Retina (tissue), 1 donor: Measurements from ENCODE around the gene BEX4.
"Not testable (repeated sequence)": the region's sequence is repeated elsewhere in the genome, so short reads cannot be mapped to it uniquely, and the experiment has no call there.

Experiments used
- DNase-seq: peaks from one replicate; pipeline ENCODE4 v3.0.0-alpha.2; 2016

The BEX4 gene, protein sequence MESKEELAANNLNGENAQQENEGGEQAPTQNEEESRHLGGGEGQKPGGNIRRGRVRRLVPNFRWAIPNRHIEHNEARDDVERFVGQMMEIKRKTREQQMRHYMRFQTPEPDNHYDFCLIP

DNA sequence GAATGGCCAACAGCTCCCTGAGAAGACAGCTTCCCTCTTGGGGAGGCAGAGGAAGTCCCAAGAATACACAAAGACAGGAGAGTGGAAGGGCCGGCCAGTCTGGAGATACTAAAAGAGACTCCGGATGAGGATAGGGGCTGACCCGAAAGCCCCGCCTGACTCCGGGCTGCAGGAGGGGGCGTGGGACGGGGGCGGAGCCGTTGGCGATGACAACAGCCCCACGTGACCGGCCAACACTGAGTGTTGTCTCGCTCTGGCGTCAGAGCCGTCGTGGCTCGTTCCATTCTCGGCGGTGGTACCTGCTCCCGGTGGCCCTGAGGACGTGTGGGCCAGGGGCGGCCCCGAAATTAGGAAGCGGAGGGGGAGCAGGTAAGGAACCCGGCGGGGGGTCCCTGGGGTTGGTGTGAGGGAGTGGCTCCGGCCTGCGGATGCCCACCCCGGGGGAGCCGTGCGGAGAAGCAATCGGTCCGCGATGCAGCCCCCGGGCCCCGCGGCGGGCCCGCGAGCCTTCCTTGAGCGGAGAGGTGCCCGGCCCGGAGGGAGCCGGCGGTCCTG lies at the start of gene BEX4:
BEX4 (plus strand) TSS at position 239 of the 555 bp plus-strand sequence. CDS start 1,046 bp downstream, outside the sequence.
- DNase-seq: peak; percentile 88

GRCh38 chrX:103170216-103170615 lies 44.7 kb upstream of the BEX4 start:
- DNase-seq: no peak

- no peak for DNase-seq
Measured at GRCh38 chrX:103171353-103171752, 43.6 kb upstream of the BEX4 start.

GRCh38 chrX:103175256-103175655 lies 39.7 kb upstream of the BEX4 start:
- not testable (repeated sequence) for DNase-seq

GRCh38 chrX:103175944-103176753 lies 38.8 kb upstream of the BEX4 start:
- peak; percentile 71 for DNase-seq

DNA sequence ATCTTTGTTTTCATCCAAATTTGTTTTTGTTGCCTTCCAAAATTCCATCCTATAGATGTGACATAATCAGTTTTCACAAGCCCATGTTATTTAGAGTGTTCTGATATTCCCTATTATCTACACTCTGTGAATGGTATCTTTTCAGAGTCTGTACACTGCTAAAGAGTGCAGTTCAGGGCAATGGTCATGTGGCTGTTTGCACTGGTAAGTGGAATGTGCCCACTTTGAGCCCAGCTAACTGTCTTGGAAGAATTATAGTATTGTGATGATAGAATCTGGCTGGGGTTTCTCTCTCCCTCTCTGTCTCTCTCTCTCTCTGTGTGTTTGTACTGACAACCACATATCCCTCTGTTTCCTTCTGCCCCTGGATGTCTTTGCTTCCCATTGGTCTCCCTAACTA lies 37.4 kb upstream of the BEX4 start:
- DNase-seq: no peak

- no peak for DNase-seq
Measured at GRCh38 chrX:103183912-103184311, 31.0 kb upstream of the BEX4 start.

DNA sequence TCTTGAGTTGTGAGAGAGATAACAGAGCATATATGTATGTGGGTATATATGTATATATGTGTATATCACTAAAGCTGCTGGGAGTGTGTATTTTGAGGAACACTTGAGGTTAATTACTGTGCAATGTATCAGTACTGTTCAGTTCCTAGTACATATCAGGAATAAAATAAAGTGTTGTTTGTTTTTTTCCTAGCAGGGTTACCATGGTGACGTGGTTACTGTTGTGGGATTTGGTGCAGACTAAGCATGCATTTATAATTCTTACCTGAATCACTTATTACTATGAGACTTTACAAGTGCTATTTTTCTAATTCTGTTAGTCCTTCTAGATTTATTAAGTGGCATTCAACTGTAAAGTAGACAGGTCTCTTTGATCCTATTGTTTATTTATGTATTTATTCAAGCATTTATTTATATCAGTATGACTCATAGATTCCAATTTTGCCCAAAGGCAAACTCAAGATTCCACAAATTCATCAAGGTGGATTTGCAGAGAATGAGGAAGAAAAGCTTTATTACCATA lies 26.9 kb upstream of the BEX4 start:
- no peak for DNase-seq

- DNase-seq: no peak
Measured at GRCh38 chrX:103197721-103198306, 17.1 kb upstream of the BEX4 start.

DNA sequence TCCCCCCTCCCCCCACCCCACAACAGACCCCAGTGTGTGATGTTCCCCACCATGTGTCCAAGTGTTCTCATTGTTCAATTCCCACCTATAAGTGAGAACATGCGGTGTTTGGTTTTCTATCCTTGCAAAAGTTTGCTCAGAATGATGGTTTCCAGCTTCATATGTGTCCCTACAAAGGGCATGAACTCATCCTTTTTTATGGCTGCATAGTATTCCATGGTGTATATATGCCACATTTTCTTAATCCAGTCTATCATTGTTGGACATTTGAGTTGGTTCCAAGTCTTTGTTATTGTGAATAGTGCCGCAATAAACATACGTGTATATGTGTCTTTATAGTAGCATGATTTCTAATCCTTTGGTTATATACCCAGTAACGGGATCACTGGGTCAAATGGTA lies 16.2 kb upstream of the BEX4 start:
- not testable (repeated sequence) for DNase-seq

DNA sequence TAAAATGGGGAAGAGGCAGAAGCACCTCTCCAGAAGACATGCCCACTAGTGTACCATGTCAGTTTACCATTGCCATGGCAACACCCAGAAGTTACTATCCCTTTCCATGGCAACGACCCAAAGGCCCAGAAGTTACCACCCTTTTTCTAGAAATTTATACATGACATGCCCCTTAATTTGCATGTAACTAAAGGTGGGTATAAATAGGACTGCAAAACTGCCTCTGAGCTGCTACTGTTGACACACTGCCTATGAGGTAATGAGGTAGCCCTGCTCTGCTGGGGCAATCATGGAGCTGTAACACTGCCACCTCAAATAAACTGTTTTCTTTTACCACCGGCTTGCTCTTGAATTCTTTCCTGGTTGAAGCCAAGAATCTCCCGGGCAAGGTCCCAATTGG lies 13.9 kb upstream of the BEX4 start:
- no peak for DNase-seq

- no peak for DNase-seq
Measured at GRCh38 chrX:103210056-103210455, 4.9 kb upstream of the BEX4 start.

GRCh38 chrX:103211012-103211715 lies 3.7 kb upstream of the BEX4 start:
- peak; percentile 46 for DNase-seq

DNA sequence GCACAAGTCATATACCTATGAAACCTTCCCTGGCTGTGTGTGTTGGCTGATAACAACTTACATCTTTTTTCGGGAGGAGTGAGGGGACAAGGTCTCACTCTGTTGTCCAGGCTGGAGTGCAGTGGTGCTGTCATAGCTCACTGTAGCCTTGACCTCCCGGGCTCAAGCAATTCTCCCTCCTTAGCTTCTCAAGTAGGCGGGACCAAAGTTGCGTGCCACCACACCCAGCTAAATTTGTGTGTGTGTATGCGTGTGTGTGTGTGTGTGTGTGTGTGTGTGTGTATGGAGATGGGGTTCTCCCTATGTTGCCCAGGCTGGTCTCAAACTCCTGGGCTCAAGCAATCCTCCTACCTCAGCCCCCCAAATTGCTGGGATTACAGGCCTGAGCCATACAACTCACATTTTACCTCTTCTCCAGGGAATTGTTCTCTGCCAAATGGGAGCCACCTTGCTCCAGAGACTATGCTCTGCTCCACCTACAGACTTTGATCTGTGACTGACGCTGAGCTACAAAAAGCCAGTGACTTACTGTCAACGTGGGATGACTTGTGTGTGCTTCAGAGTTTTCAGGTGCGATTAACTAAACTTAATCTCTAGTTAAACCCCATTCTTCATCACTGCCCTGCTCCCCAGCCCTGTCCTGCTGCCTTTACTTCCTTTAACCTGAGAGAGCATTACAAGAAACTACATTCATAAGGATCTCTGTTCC lies 2.0 kb upstream of the BEX4 start:
- no peak for DNase-seq

GRCh38 chrX:103215425-103215991 lies 600 bp downstream of the BEX4 start:
- peak; percentile 63 for DNase-seq

DNA sequence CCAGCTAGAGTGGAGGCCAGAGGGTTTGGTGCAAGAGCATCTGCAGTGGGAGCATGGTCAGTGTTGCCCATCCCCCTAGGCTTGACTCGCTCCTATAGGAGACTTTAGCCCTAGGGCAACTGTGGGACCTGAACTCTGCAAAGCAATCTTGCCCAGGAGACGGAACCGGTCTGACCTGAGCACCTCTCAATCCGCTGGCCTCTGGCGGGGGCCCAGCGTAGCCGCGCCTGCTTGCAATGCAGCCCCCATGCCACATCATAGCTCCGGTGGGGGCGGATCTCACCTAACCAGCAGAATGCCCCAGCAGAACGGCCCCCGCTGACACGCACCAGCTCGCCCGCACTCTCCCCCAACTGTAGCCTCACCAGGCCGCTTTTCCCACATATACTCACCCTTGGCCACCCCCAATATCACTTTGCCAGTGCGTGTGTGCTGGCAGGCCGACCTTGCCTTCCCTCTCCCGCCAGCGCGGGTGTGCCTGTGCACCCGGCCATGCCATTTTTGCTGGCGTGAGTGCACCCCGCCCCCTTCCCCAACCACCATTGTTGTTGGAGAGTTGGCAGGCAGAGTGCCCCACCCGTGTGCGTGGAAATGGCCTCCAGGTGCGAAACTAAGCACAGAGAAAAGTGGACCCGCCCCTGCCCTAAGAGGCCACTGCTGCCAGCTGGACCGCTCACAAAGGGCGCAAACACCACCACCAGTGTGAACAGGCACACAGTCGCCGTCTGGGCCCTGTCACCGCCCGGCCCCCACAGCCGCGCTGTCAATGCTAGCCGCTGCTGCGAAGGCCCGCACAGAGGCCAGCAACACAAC lies 5.8 kb downstream of the BEX4 start:
- DNase-seq: peak; percentile 32

DNA sequence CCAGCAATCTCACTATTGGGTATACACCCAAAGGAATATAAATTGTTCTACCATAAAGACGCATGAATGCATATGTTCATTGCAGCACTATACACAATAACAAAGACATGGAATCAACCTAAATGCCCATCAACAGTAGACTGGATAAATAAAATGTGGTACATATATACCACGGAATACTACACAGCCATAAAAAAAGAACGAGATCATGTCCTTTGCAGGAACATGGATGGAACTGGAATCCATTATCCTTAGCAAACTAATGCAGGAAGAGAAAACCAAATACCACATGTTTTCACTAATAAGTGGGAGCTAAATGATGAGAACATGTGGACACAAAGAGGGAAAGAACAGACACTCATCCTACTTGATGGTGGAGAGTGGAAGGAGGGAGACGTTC lies 11.0 kb downstream of the BEX4 start:
- not testable (repeated sequence) for DNase-seq

DNA sequence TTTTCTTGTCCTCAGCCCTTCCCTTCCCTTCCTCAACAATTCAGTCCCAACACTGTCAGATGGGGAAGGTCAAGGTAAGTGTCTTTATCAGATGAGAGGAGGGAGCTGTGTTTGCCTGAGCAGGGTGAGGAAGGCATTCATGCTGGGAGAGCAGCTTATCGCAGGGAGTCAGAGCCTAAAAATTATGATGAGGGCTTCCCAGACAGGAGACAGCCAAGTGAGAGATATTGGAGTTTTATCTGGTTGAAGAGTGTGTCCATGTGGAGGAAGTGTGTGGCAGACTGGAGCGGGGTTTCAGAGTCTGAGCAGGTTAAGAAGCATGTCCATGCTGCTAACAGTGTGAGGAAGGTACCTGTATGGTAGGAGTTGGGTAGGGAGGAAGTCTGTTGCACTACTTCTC lies 18.4 kb downstream of the BEX4 start:
- no peak for DNase-seq

DNA sequence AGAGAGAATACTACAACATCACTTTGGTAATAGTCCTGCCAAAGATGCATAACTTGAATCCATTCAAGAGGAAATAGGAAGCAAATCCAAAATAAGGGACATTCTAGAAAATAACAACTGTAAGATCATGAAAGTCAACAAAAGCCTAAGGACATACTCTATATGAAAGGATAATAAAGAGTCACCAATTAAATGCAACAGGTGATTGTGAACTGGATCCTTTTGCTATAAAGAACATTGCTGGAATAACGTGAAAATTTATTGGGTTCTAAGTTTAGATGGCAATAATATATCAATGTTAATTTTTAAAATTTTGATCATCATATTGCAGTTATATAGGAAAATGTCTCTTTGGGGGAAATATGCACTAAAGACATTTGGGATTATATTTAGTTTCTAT lies 20.0 kb downstream of the BEX4 start:
- no peak for DNase-seq

- DNase-seq: not testable (repeated sequence)
Measured at GRCh38 chrX:103235608-103236007, 20.7 kb downstream of the BEX4 start.

- DNase-seq: no peak
Measured at GRCh38 chrX:103236296-103236695, 21.4 kb downstream of the BEX4 start.
